ENCODE results near the gene CXCL12.

The CXCL12 gene

DNA sequence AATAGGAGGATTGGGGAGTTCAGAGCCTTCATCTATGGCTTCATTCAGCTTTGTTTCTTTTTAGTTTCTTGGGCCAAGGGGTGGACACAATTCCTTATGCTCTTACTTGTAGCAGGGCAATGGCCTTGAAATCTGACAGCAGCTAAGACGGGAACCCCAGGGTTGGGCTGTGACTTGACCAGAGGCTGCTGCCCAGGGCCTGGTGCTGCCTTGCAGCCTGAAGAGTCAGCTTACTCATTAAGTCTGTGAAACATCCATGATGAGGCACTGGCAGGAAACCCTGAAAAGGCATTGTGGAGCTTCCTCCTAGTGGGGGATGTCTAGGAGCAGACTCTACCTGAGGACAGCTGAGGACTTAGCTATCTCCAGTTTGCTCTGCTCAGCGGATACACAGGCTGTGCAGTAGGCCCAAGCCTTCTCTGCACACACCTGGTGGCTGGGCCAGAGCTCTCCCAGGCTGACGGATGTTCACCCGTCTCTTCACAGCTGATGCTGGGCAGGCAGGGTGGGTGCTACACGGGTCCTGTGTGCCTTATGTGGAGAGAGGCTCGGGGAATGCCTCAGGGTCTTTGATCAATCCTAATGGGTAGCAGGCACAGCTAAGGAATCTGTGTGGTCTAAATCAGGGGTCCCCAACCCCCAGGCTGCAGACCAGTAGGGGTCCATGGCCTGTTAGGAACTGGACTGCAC is 17.8 kb downstream of the CXCL12 start:
- TF ChIP-seq, protein P1, sequence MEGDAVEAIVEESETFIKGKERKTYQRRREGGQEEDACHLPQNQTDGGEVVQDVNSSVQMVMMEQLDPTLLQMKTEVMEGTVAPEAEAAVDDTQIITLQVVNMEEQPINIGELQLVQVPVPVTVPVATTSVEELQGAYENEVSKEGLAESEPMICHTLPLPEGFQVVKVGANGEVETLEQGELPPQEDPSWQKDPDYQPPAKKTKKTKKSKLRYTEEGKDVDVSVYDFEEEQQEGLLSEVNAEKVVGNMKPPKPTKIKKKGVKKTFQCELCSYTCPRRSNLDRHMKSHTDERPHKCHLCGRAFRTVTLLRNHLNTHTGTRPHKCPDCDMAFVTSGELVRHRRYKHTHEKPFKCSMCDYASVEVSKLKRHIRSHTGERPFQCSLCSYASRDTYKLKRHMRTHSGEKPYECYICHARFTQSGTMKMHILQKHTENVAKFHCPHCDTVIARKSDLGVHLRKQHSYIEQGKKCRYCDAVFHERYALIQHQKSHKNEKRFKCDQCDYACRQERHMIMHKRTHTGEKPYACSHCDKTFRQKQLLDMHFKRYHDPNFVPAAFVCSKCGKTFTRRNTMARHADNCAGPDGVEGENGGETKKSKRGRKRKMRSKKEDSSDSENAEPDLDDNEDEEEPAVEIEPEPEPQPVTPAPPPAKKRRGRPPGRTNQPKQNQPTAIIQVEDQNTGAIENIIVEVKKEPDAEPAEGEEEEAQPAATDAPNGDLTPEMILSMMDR (IDR thresholded peaks at IDR 0.05; ENCODE audit: low read depth, low read length): no peak
- DNase-seq (ENCODE audit: low read depth in 2 of 2): peak in 1 of 2 donors; percentile 19
- no peak overlapping the region for H3K4me3 ChIP-seq (replicated peaks in 1 of 2; ENCODE audit: low read depth in 2 of 2, low read length in 2 of 2)

DNA sequence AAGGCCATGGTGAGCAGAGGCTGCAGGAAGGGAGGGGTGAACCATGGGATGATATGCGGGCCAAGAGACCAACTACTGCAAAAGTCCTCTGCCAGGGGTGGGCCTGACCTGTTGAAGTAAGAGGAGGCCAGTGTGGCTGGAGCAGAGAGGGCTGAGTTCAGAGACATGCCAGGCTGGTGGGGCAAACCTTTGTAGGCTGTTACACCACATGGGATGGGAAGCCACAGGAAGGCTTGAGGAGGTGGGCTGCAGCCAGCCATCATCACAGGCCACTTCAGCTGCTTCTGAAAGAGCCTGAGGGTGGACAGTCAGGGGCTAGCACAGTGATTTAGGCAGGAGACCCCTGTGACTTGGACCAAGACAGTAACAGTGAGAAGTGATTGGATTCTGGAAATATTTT is 20.3 kb downstream of the CXCL12 start:
- TF ChIP-seq, protein P1 (IDR thresholded peaks at IDR 0.05; ENCODE audit: low read depth, low read length): no peak
- DNase-seq (ENCODE audit: low read depth in 2 of 2): no peak
- no peak overlapping the region for H3K4me3 ChIP-seq (replicated peaks in 1 of 2; ENCODE audit: low read depth in 2 of 2, low read length in 2 of 2)

DNA sequence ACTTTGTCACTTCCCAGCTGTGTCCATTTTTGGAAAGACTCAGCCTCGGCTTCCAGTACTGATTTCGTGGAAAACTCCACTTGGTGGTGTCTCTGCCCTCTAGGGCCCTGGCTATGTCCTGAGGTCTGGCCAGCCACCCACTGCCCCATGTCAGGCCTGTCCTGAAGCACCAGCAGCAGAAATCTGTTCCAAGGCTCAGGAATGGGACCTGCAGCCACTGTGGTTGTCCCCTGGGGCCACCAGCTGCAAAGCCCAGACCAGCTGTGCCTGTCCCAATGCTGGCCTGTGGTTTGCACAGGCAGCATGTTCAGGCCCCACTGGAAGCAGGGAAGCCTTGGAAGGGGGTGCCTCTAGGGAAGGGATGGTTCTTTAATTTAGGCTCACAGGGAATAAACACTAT is 21.2 kb downstream of the CXCL12 start:
- DNase-seq (ENCODE audit: low read depth in 2 of 2): no peak
- H3K4me3 ChIP-seq (replicated peaks in 1 of 2; ENCODE audit: low read depth in 2 of 2, low read length in 2 of 2): no peak overlapping the region
- TF ChIP-seq, protein P1 (IDR thresholded peaks at IDR 0.05; ENCODE audit: low read depth, low read length): no peak

DNA sequence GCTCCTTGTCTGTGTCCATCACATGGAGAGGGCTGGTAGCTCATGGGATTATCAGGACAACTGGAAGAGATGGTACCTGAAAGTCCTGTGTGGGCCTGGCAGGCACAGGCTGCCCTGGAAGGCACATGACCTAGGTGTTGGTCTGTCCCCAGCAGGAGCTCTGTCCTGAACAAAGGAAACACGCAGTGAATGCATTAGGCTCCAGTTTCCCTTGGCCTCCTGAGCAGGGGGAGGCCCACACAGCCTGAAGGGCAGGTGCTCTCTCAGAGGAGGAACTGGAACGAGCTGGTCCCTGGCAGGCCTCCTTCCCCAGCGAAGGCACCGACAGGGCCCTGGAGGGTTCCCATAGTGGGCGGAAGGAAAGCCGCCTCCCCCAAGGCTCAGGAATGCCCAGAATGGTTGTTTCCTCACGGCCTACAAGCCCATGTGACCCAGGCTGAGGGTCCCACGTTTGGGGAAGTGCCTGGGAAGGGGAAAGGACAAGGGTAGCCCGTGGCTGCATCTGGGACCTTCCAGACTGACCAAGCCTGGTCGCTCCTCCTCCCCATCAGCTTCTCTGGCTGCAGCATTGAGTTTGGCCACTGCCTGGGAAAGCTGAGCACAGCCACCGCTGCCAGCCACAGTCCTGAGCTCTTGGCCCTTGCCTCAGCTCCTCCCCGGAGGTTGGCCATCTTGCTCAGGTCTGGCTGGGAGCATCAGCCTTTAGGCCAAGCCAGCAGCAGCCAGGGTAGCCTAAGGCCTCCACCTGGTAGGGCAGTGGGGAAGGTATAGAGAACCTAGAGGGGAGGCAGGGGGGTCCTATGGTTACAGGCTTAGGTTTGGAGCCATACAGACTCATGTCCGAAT is 21.8 kb downstream of the CXCL12 start:
- DNase-seq (ENCODE audit: low read depth in 2 of 2): no peak

DNA sequence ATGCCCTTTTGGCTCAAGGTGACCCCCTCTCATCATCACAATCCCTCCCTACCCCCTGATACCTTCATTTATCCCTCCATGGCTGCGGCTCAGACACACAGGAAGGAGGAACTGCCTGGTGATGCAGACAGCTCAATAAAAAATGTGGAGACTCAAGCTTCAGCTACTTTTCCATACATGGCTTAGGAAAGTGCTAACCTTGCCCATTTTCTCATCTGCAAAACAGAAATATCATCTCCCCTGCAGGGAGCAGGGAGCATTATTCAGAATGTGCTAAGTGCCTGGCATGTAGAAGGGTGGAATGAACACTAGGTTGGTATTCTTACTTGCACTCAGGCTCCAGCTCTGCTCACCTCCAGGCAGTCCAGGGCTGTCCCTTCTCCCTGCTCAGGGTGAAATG is 23.8 kb downstream of the CXCL12 start:
- TF ChIP-seq, protein P1 (IDR thresholded peaks at IDR 0.05; ENCODE audit: low read depth, low read length): no peak
- peak in 1 of 2 donors; percentile 18 for DNase-seq (ENCODE audit: low read depth in 2 of 2)
- no peak overlapping the region for H3K4me3 ChIP-seq (replicated peaks in 1 of 2; ENCODE audit: low read depth in 2 of 2, low read length in 2 of 2)

More for the DNA sequence above, 21.8 kb downstream of the CXCL12 start:
- H3K4me3 ChIP-seq (replicated peaks in 1 of 2; ENCODE audit: low read depth in 2 of 2, low read length in 2 of 2): no peak overlapping the region
- TF ChIP-seq, protein P1 (IDR thresholded peaks at IDR 0.05; ENCODE audit: low read depth, low read length): no peak

DNA sequence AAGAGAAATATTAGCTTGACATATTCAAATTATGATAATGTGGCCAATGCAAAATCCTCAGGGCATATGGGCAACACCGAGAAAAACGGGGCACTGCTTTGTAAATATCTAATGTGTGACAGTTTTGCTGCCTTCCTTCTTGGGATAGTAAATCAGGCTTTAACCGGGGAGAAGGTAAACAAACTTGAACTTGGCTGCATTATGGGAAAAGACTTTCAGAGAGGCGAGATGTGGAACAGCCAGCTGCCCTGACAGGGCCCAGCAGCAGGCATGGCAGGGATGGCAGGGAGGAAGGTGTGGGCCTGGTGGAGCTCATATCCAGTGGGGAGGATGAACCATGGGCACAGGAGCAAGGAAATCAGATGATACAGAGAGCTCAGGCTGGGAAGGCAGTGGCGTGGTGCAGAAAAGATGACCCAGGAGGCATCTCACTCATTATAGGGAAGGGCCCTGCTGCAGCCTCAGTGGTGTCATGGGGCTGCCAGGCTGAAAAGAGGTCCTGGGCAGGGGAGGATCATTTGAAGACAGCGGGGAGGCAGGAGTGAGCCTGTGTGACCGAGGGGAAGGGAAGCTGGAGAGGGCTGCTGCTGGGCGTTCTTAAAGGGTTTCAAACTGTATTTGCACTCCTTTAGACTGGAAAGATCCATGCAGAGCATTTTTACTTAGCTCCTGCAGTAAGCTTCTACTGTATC is 26.7 kb downstream of the CXCL12 start:
- no peak overlapping the region for H3K4me3 ChIP-seq (replicated peaks in 1 of 2; ENCODE audit: low read depth in 2 of 2, low read length in 2 of 2)
- TF ChIP-seq, protein P1 (IDR thresholded peaks at IDR 0.05; ENCODE audit: low read depth, low read length): no peak
- no peak for DNase-seq (ENCODE audit: low read depth in 2 of 2)
